Testis (tissue), 3 donors: ENCODE results near the gene GSC2. TPM values are rescaled to one million over a fixed set of nuclear protein-coding genes. Genes with fewer than 3 reads are reported as not detected.

Source experiments
- DNase-seq: peaks from one replicate; pipeline ENCODE4 v3.0.0-alpha.2; 2019
- H3K27ac ChIP-seq, 2 donors: fragments of 200-600 bp; sonication (generic); one replicate each; pipeline ENCODE4 v1.5.1; 2019
- H3K27me3 ChIP-seq: fragments of 200-600 bp; sonication (generic); one replicate; pipeline ENCODE4 v1.5.1; 2019
- H3K36me3 ChIP-seq: fragments of 200-600 bp; sonication (generic); one replicate; pipeline ENCODE4 v1.5.1; 2017; ENCODE audit warnings: low read depth; ENCODE audit errors: missing control alignments
- H3K4me1 ChIP-seq: fragments of 200-600 bp; sonication (generic); one replicate; pipeline ENCODE4 v1.5.1; 2019
- H3K4me3 ChIP-seq, 2 donors: fragments of 200-600 bp; sonication (generic); one replicate each; pipeline ENCODE4 v1.5.1; 2017 to 2019
- H3K9me3 ChIP-seq: fragments of 200-600 bp; sonication (generic); one replicate; pipeline ENCODE4 v1.5.1; 2017
- POLR2A ChIP-seq: fragments of 450-650 bp; IDR thresholded peaks from one replicate; pipeline ENCODE4 v1.6.1; 2017; ENCODE audit warnings: antibody characterized with exemption, mild to moderate bottlenecking, moderate library complexity
- WGBS, 2 donors: methylation state at CpG; one replicate each; pipeline ENCODE4 v1.1.5; 2018; 5-methylcytosine and 5-hydroxymethylcytosine counted together
- intact Hi-C: fragments of 100-400 bp; cut with DNase I; formaldehyde crosslinking; loops from one replicate; pipeline ENCODE4 v1.15.1; 2023; ENCODE audit warnings: low total_unique reads
- polyA plus RNA-seq: library from polyadenylated mRNA; stranded (reverse); fragments of 350-450 nt; fragmentation: Illumina TruSeq; extraction: RNeasy Lipid Tissue Mini Kit (QIAGEN cat#74804); gene quantifications from one replicate; pipeline ENCODE4 v1.2.3, GENCODE V29; 2014; ENCODE audit warnings: low read depth, low replicate concordance; ENCODE audit not compliant: insufficient read depth
- total RNA-seq, 2 donors: library from RNA; depleted of rRNA; stranded (reverse); fragments of >200 nt; gene quantifications; one replicate each; pipeline ENCODE4 v1.2.3, GENCODE V29; 2016
- TF ChIP-seq, protein P1 (sequence below), 3 experiments: fragments of 450-650 bp in 2 of 3; fragments of 200-600 bp in 1 of 3; sonication (generic) in 1 of 3; IDR thresholded peaks; one replicate each; pipeline ENCODE4 v1.5.1; 2016 to 2019; ENCODE audit warnings: antibody characterized with exemption in 3 of 3, mild to moderate bottlenecking in 2 of 3, moderate library complexity in 1 of 3

GSC2 gene
- total and polyA plus RNA-seq, 3 donors from 2014 or later: 2.3 to 16.0 (median 15.3) TPM

- H3K36me3 ChIP-seq: no peaks in the 10 kb centered on the region
- no peaks in the 10 kb centered on the region for H3K27me3 ChIP-seq
- no peak for TF ChIP-seq POLR2A
- TF ChIP-seq, protein P1, sequence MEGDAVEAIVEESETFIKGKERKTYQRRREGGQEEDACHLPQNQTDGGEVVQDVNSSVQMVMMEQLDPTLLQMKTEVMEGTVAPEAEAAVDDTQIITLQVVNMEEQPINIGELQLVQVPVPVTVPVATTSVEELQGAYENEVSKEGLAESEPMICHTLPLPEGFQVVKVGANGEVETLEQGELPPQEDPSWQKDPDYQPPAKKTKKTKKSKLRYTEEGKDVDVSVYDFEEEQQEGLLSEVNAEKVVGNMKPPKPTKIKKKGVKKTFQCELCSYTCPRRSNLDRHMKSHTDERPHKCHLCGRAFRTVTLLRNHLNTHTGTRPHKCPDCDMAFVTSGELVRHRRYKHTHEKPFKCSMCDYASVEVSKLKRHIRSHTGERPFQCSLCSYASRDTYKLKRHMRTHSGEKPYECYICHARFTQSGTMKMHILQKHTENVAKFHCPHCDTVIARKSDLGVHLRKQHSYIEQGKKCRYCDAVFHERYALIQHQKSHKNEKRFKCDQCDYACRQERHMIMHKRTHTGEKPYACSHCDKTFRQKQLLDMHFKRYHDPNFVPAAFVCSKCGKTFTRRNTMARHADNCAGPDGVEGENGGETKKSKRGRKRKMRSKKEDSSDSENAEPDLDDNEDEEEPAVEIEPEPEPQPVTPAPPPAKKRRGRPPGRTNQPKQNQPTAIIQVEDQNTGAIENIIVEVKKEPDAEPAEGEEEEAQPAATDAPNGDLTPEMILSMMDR (IDR thresholded peaks at IDR 0.05): no peak
- peaks cover 12% of the 10 kb centered on the region for H3K4me1 ChIP-seq
- no peak overlapping the region for H3K4me3 ChIP-seq
- intact Hi-C loops: no loop called here
- H3K27ac ChIP-seq: no peak overlapping the region
- DNase-seq: no peak
- no peaks in the 10 kb centered on the region for H3K9me3 ChIP-seq
These were observed 39.4 kb downstream of the GSC2 start for GRCh38 chr22:19110646-19111045.

DNA sequence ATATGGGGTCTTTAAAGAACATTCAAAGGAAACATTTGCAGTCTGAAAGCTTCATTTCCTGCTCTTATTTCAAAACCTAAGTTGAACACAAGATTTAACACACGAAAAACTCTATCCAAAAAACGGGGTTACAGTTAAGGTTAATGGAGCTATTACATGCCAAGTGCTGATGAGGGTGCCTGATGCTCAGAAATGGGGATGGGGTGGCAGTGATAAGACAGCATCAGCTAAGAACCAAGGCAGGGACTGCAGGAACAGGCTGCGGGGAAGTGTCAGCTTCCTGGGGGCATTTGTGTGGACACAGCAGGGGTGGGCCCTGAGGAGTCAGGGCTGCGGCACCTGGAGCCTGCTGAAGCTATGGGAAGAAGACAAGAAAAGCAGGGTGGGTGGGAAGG lies 40.0 kb downstream of the GSC2 start:
- H3K4me3 ChIP-seq: no peak overlapping the region
- intact Hi-C loops: no loop called here
- H3K9me3 ChIP-seq: no peaks in the 10 kb centered on the region
- TF ChIP-seq, protein P1 (IDR thresholded peaks at IDR 0.05): no peak
- TF ChIP-seq POLR2A: no peak
- 25 to 84% methylated on average over 4 of the region's 4 CpGs for WGBS, 2 donors
- no peak for DNase-seq
- H3K27me3 ChIP-seq: no peaks in the 10 kb centered on the region
- no peaks in the 10 kb centered on the region for H3K36me3 ChIP-seq
- no peak overlapping the region for H3K27ac ChIP-seq
- H3K4me1 ChIP-seq: peaks cover 10% of the 10 kb centered on the region

DNA sequence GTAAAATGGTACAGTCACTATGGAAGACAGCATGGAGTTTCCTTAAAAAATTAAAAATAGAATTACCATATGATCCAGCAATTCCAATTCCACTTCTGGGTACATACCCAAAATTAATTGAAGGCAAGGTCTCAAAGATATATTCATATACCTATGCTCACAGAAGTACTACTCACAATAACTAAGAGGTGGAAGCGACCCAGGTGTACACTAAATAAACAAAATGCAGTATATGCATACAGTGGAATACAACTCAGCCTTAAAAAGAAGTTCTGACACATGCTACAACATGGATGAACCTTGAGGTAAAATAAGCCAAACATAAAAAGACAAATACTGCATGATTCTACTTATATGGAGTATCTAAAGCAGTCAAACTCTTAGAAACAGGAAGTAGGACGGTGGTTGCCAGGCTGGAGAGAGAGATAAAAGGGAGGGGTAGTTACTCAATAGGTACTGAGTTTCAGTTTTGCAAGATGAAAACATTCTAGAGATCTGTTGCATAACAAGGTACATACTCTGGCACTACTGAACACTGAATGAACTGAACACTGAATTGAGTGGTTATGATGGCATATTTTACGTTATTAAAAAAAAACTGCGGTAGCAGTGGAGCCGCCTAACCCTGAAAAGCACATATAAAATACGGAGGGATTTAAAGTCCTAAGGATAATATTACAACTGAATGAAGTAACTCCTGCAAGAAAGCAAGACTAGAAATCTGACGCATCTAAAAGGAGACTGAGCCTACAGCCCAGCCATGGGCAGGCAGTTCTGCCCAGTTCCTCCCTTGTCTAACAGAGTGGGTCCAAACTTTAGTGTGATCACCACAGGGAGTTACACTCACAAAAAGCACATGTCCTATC lies 40.7 kb downstream of the GSC2 start:
- WGBS, 2 donors: 79 to 81% methylated on average over 7 of the region's 7 CpGs
- H3K4me1 ChIP-seq: peaks cover 6% of the 10 kb centered on the region
- DNase-seq: no peak
- no peak overlapping the region for H3K4me3 ChIP-seq
- TF ChIP-seq POLR2A: no peak
- TF ChIP-seq, protein P1 (IDR thresholded peaks at IDR 0.05): no peak
- no peaks in the 10 kb centered on the region for H3K27me3 ChIP-seq
- no peaks in the 10 kb centered on the region for H3K36me3 ChIP-seq
- H3K27ac ChIP-seq: no peak overlapping the region
- H3K9me3 ChIP-seq: no peaks in the 10 kb centered on the region
- intact Hi-C loops: no loop called here

- TF ChIP-seq POLR2A: no peak
- TF ChIP-seq, protein P1 (IDR thresholded peaks at IDR 0.05): no peak
- Histone ChIP-seq H3K4me1 (peaks cover 10% of the 10 kb centered on the region), H3K36me3 (no peaks in the 10 kb centered on the region), H3K27me3 (no peaks in the 10 kb centered on the region), H3K4me3 (no peak overlapping the region), H3K9me3 (no peaks in the 10 kb centered on the region), H3K27ac (no peak overlapping the region)
- WGBS, 2 donors: 47 to 86% methylated on average over 3 of the region's 3 CpGs
- intact Hi-C loops: no loop called here
- no peak for DNase-seq
These were observed 41.3 kb downstream of the GSC2 start for GRCh38 chr22:19108807-19109197.

- peaks cover 10% of the 10 kb centered on the region for H3K4me1 ChIP-seq
- H3K9me3 ChIP-seq: no peaks in the 10 kb centered on the region
- no peak overlapping the region for H3K27ac ChIP-seq
- DNase-seq: no peak
- H3K36me3 ChIP-seq: no peaks in the 10 kb centered on the region
- intact Hi-C loops: no loop called here
- 93% methylated on average over 8 of the region's 8 CpGs for WGBS, 2 donors
- TF ChIP-seq, protein P1 (IDR thresholded peaks at IDR 0.05): no peak
- TF ChIP-seq POLR2A: no peak
- no peak overlapping the region for H3K4me3 ChIP-seq
- no peaks in the 10 kb centered on the region for H3K27me3 ChIP-seq
These were observed 42.4 kb downstream of the GSC2 start for GRCh38 chr22:19107730-19108074.
